ENCODE data around the gene FGD3.
A peak's percentile ranks its signal among the peaks of the same experiment; 100 is the strongest.

The FGD3 gene

GRCh38 chr9:93081081-93081529 lies 133.8 kb downstream of the FGD3 start:
- DNase-seq, result peak; percentile 39

- no peak for DNase-seq
These were observed 134.6 kb downstream of the FGD3 start for GRCh38 chr9:93081931-93082330.

- no peak for DNase-seq
These were observed 135.6 kb downstream of the FGD3 start for GRCh38 chr9:93082841-93083411.

- no peak for DNase-seq
These were observed 136.5 kb downstream of the FGD3 start for GRCh38 chr9:93083592-93084470.

GRCh38 chr9:93084471-93084881 lies 137.2 kb downstream of the FGD3 start:
- no peak for DNase-seq

- DNase-seq, result no peak
These were observed 138.4 kb downstream of the FGD3 start for GRCh38 chr9:93085676-93086075.

Measured in midbrain (tissue), 1 donor.